SK-N-SH (cell line): Measurements from ENCODE around the gene METTL25B.

Source experiments
- CHD2 ChIP-seq: fragments of 150-350 bp; IDR thresholded peaks from 2 replicates; pipeline ENCODE4 v1.6.1; 2018; ENCODE audit warnings: low read length; ENCODE audit not compliant: partially characterized antibody
- MXI1 ChIP-seq: IDR thresholded peaks from 2 replicates; pipeline ENCODE4 v1.6.1; 2012; ENCODE audit warnings: mild to moderate bottlenecking, low read depth, low read length, improper control_type of control experiment
- NRF1 ChIP-seq: IDR thresholded peaks from 2 replicates; pipeline ENCODE4 v1.6.1; 2012; ENCODE audit warnings: low read depth, mild to moderate bottlenecking, low read length
- POLR2AphosphoS5 ChIP-seq: IDR thresholded peaks from 2 replicates; pipeline ENCODE4 v1.6.1; 2012; ENCODE audit warnings: low read depth, low read length
- RFX5 ChIP-seq: IDR thresholded peaks from 2 replicates; pipeline ENCODE4 v1.6.1; 2012; ENCODE audit warnings: mild to moderate bottlenecking, improper control_type of control experiment, low read length
- SIN3A ChIP-seq: IDR thresholded peaks from 2 replicates; pipeline ENCODE4 v1.6.1; 2012; ENCODE audit warnings: low read depth, mild to moderate bottlenecking, low read length, moderate library complexity, borderline replicate concordance
- TAF1 ChIP-seq: IDR thresholded peaks from 2 replicates; pipeline ENCODE4 v1.6.1; 2012; ENCODE audit warnings: low read depth, mild to moderate bottlenecking, low read length, moderate library complexity, borderline replicate concordance
- TCF12 ChIP-seq: IDR thresholded peaks from 2 replicates; pipeline ENCODE4 v1.4.0; 2012
- TF ChIP-seq, protein P1 (sequence below): fragments of 200-600 bp; sonication (generic); IDR thresholded peaks from 2 replicates; pipeline ENCODE4 v1.6.1; 2017; ENCODE audit warnings: antibody characterized with exemption, mild to moderate bottlenecking, moderate library complexity
- TF ChIP-seq, protein P2 (sequence below): IDR thresholded peaks from 2 replicates; pipeline ENCODE4 v1.6.1; 2012; ENCODE audit warnings: mild to moderate bottlenecking, low read depth, low read length, moderate library complexity

DNA sequence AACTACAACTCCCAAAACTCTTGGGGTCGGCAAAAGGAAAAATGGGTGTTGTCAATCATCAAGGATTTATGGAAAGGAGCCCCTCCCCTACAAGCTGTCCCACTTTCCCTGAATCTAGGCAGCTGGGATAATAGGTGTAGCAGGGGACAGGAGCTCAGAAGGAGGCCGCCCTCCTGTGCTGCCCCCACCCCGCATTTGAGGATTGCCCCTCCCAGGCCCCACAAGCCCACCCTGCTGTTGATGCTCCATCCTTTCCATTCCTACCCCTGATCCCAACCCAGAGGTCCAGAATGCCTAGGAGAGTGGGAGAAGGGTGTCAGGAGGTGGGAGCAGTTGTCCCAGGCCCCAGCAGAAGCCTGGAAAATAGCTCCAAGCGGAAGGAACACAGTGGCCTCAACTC lies 14.5 kb downstream of the METTL25B start:
- TF ChIP-seq, protein P1, sequence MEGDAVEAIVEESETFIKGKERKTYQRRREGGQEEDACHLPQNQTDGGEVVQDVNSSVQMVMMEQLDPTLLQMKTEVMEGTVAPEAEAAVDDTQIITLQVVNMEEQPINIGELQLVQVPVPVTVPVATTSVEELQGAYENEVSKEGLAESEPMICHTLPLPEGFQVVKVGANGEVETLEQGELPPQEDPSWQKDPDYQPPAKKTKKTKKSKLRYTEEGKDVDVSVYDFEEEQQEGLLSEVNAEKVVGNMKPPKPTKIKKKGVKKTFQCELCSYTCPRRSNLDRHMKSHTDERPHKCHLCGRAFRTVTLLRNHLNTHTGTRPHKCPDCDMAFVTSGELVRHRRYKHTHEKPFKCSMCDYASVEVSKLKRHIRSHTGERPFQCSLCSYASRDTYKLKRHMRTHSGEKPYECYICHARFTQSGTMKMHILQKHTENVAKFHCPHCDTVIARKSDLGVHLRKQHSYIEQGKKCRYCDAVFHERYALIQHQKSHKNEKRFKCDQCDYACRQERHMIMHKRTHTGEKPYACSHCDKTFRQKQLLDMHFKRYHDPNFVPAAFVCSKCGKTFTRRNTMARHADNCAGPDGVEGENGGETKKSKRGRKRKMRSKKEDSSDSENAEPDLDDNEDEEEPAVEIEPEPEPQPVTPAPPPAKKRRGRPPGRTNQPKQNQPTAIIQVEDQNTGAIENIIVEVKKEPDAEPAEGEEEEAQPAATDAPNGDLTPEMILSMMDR: no peak
- TF ChIP-seq SIN3A (no peak), NRF1 (no peak), MXI1 (no peak), RFX5 (no peak), POLR2AphosphoS5 (no peak), CHD2 (no peak), TAF1 (no peak), TCF12 (no peak)
- TF ChIP-seq, protein P2, sequence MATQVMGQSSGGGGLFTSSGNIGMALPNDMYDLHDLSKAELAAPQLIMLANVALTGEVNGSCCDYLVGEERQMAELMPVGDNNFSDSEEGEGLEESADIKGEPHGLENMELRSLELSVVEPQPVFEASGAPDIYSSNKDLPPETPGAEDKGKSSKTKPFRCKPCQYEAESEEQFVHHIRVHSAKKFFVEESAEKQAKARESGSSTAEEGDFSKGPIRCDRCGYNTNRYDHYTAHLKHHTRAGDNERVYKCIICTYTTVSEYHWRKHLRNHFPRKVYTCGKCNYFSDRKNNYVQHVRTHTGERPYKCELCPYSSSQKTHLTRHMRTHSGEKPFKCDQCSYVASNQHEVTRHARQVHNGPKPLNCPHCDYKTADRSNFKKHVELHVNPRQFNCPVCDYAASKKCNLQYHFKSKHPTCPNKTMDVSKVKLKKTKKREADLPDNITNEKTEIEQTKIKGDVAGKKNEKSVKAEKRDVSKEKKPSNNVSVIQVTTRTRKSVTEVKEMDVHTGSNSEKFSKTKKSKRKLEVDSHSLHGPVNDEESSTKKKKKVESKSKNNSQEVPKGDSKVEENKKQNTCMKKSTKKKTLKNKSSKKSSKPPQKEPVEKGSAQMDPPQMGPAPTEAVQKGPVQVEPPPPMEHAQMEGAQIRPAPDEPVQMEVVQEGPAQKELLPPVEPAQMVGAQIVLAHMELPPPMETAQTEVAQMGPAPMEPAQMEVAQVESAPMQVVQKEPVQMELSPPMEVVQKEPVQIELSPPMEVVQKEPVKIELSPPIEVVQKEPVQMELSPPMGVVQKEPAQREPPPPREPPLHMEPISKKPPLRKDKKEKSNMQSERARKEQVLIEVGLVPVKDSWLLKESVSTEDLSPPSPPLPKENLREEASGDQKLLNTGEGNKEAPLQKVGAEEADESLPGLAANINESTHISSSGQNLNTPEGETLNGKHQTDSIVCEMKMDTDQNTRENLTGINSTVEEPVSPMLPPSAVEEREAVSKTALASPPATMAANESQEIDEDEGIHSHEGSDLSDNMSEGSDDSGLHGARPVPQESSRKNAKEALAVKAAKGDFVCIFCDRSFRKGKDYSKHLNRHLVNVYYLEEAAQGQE: no peak
